Gastrocnemius medialis (tissue), 4 donors: ENCODE results near the gene ALOX15.

Source experiments
- CTCF ChIP-seq, 5 experiments: fragments of 450-650 bp in 3 of 5; fragments of 200-600 bp in 2 of 5; sonication (generic) in 2 of 5; IDR thresholded peaks in 4 of 5; conservative IDR thresholded peaks in 1 of 5; 1 replicate in 4 of 5; 2 replicates in 1 of 5; pipeline ENCODE4 v1.5.1; 2016 to 2019; ENCODE audit warnings: antibody characterized with exemption in 5 of 5, mild to moderate bottlenecking in 3 of 5, moderate library complexity in 3 of 5
- POLR2A ChIP-seq, 2 donors: fragments of 450-650 bp; IDR thresholded peaks; one replicate each; pipeline ENCODE4 v1.6.1; 2017; ENCODE audit warnings: antibody characterized with exemption in 2 of 2, mild to moderate bottlenecking in 2 of 2, moderate library complexity in 2 of 2

GRCh38 chr17:4593021-4593421 is 48.5 kb downstream of the ALOX15 start:
- TF ChIP-seq CTCF (IDR thresholded peaks at IDR 0.05 in 4 of 5, conservative IDR thresholded peaks at IDR 0.05 in 1 of 5), result no peak
- TF ChIP-seq POLR2A (IDR thresholded peaks at IDR 0.05), result no peak
